Astrocyte (in vitro differentiated cells and primary cell): ENCODE data around the gene OSBPL5. TPM values are rescaled to one million over a fixed set of nuclear protein-coding genes. Genes with fewer than 3 reads are reported as not detected.

ENCODE experiments used
- DNase-seq: peaks from one replicate; pipeline ENCODE4 v3.0.0-alpha.2; 2010; ENCODE audit warnings: low read depth
- FAIRE-seq: peaks from 2 replicates; lab custom pipeline; 2011; peaks lifted over from hg19 to GRCh38; lab: Jason Lieb, UNC
- H2AFZ ChIP-seq: 2 replicates; pipeline ENCODE4 v1.6.0; 2012; ENCODE audit warnings: low read depth, low read length, inconsistent platforms
- H3K27ac ChIP-seq: 2 replicates; pipeline ENCODE4 v1.5.1; 2011; ENCODE audit warnings: low read depth, low read length, inconsistent platforms
- H3K27me3 ChIP-seq: 2 replicates; pipeline ENCODE4 v1.6.0; 2011; ENCODE audit warnings: low read length, inconsistent platforms; ENCODE audit not compliant: insufficient read depth
- H3K36me3 ChIP-seq: 2 replicates; pipeline ENCODE4 v1.5.1; 2011; ENCODE audit warnings: low read length, inconsistent platforms; ENCODE audit not compliant: insufficient read depth
- H3K4me1 ChIP-seq: 2 replicates; pipeline ENCODE4 v1.5.1; 2011; ENCODE audit warnings: low read length, inconsistent platforms; ENCODE audit not compliant: insufficient read depth
- H3K4me2 ChIP-seq: 2 replicates; pipeline ENCODE4 v1.6.0; 2012; ENCODE audit warnings: low read length, inconsistent platforms
- H3K4me3 ChIP-seq: 2 replicates; pipeline ENCODE4 v1.5.1; 2011; ENCODE audit warnings: low read depth, mild to moderate bottlenecking, low read length, inconsistent platforms; ENCODE audit not compliant: insufficient read depth
- H3K79me2 ChIP-seq: 2 replicates; pipeline ENCODE4 v1.6.0; 2012; ENCODE audit warnings: mild to moderate bottlenecking, low read length, inconsistent platforms; ENCODE audit not compliant: insufficient read depth
- H3K9ac ChIP-seq: 2 replicates; pipeline ENCODE4 v1.6.0; 2012; ENCODE audit warnings: mild to moderate bottlenecking, low read length, inconsistent platforms
- H3K9me3 ChIP-seq: 2 replicates; pipeline ENCODE4 v1.5.1; 2012; ENCODE audit warnings: low read depth, mild to moderate bottlenecking, low read length, inconsistent platforms; ENCODE audit not compliant: insufficient read depth
- H4K20me1 ChIP-seq: 2 replicates; pipeline ENCODE4 v1.6.0; 2012; ENCODE audit warnings: low read length, inconsistent platforms; ENCODE audit not compliant: insufficient read depth
- H3K27ac Mint-ChIP-seq: one replicate; pipeline ENCODE4 v1.8.0; 2021; ENCODE audit warnings: mild to moderate bottlenecking, mixed read lengths; ENCODE audit not compliant: unreplicated experiment
- H3K27me3 Mint-ChIP-seq: one replicate; pipeline ENCODE4 v1.8.0; 2021; ENCODE audit warnings: low read depth, mixed read lengths; ENCODE audit not compliant: unreplicated experiment
- H3K36me3 Mint-ChIP-seq: one replicate; pipeline ENCODE4 v1.8.0; 2021; ENCODE audit warnings: low read depth, mixed read lengths; ENCODE audit not compliant: unreplicated experiment
- H3K4me1 Mint-ChIP-seq: one replicate; pipeline ENCODE4 v1.8.0; 2021; ENCODE audit warnings: low read depth, mixed read lengths; ENCODE audit not compliant: unreplicated experiment
- H3K4me3 Mint-ChIP-seq: one replicate; pipeline ENCODE4 v1.8.0; 2021; ENCODE audit warnings: mild to moderate bottlenecking, moderate library complexity, mixed read lengths; ENCODE audit not compliant: unreplicated experiment
- H3K9me3 Mint-ChIP-seq: one replicate; pipeline ENCODE4 v1.8.0; 2021; ENCODE audit warnings: mild to moderate bottlenecking, mixed read lengths; ENCODE audit not compliant: unreplicated experiment
- CTCF ChIP-seq: IDR thresholded peaks from 2 replicates; pipeline ENCODE4 v1.5.1; 2011; ENCODE audit warnings: low read depth, mild to moderate bottlenecking, inconsistent platforms, low read length, moderate library complexity; ENCODE audit not compliant: insufficient read depth
- EZH2 ChIP-seq: IDR thresholded peaks from 2 replicates; pipeline ENCODE4 v1.6.1; 2012; ENCODE audit warnings: mild to moderate bottlenecking, low read length, inconsistent platforms; ENCODE audit not compliant: insufficient read depth
- total RNA-seq: library from RNA; stranded (reverse); gene quantifications from 2 replicates; pipeline ENCODE4 v1.2.1, GENCODE V29; 2021

OSBPL5 gene
- total RNA-seq, 1 donor from 2014 or later = 29.0 TPM

- TF ChIP-seq CTCF (no peak), EZH2 (no peak)
- no peak overlapping the region for H3K4me3 Mint-ChIP-seq
- no peaks in the 10 kb centered on the region for H3K9me3 ChIP-seq
- no peak overlapping the region for H3K4me2 ChIP-seq
- H3K27ac Mint-ChIP-seq = no peak overlapping the region
- H3K79me2 ChIP-seq = no peaks in the 10 kb centered on the region
- no peak overlapping the region for H3K4me3 ChIP-seq
- H2AFZ ChIP-seq = no peak overlapping the region
- no peaks in the 10 kb centered on the region for H3K27me3 ChIP-seq
- H3K9me3 Mint-ChIP-seq = no peaks in the 10 kb centered on the region
- H3K36me3 ChIP-seq = no peaks in the 10 kb centered on the region
- H3K9ac ChIP-seq = no peak overlapping the region
- H3K36me3 Mint-ChIP-seq = peaks cover 6% of the 10 kb centered on the region
- H3K4me1 ChIP-seq = peaks cover 13% of the 10 kb centered on the region
- H3K27ac ChIP-seq = no peak overlapping the region
- FAIRE-seq (no peak), DNase-seq (no peak)
- H3K4me1 Mint-ChIP-seq = no peaks in the 10 kb centered on the region
- H4K20me1 ChIP-seq = peaks cover 21% of the 10 kb centered on the region
- no peaks in the 10 kb centered on the region for H3K27me3 Mint-ChIP-seq
Measured at GRCh38 chr11:3122775-3123201, 42.3 kb downstream of the OSBPL5 start.

DNA sequence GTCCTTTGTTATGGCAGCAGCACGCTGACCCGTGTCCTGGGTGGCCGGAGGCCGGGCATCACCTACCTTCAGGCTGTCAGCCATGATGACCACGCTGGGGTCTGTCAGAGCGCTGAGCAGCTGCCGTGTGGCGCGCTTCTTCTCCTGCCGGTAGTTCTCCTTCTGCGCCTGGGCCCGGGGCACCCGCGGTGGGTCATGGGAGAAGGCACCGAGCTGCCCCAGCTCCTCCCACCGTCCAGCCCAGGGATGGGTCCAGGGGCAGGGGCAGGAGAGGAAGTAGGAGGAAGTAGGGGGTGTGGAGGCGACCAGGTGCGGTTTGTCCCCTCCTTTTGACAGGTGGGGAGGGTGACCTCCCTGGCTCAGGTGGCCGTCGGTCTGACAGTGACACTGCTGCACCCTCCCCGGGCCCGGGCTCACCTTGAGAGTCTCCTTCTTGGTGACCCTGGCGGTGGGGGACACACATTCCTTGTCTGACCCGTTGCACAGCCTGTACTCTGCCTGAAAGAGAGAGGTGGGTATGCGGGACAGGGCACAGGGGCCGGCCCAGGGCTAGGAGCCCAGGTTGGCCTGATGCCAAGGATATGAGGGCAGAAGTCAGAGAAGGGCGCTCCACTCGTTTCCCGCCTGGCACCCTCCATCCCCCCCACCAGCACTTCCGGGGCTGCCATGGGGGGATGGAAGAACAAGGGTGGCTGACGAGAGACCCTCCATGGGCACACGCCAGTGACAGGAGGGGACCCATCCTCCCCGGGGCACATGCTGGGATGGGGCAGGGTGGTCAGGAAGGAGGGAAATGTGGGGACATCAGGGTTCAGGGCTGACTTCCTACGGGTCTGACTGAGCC is 43.0 kb downstream of the OSBPL5 start:
- Histone ChIP-seq H3K4me3 (no peak overlapping the region), H3K4me1 (peaks cover 13% of the 10 kb centered on the region), H3K9me3 (no peaks in the 10 kb centered on the region), H2AFZ (no peak overlapping the region), H3K4me2 (no peak overlapping the region), H3K79me2 (no peaks in the 10 kb centered on the region), H3K36me3 (no peaks in the 10 kb centered on the region), H3K27ac (no peak overlapping the region), H3K9ac (no peak overlapping the region), H4K20me1 (peaks cover 21% of the 10 kb centered on the region), H3K27me3 (no peaks in the 10 kb centered on the region)
- peaks cover 3% of the 10 kb centered on the region for H3K9me3 Mint-ChIP-seq
- H3K4me3 Mint-ChIP-seq = no peak overlapping the region
- H3K27ac Mint-ChIP-seq = no peak overlapping the region
- no peaks in the 10 kb centered on the region for H3K27me3 Mint-ChIP-seq
- no peak for DNase-seq
- peaks cover 10% of the 10 kb centered on the region for H3K36me3 Mint-ChIP-seq
- H3K4me1 Mint-ChIP-seq = no peaks in the 10 kb centered on the region
- no peak for TF ChIP-seq CTCF
- TF ChIP-seq EZH2 = no peak
- FAIRE-seq = no peak

- peaks cover 3% of the 10 kb centered on the region for H3K9me3 Mint-ChIP-seq
- H3K9me3 ChIP-seq = no peaks in the 10 kb centered on the region
- peaks cover 14% of the 10 kb centered on the region for H3K36me3 Mint-ChIP-seq
- H3K4me1 Mint-ChIP-seq = no peaks in the 10 kb centered on the region
- H3K9ac ChIP-seq = no peak overlapping the region
- H3K27me3 ChIP-seq = no peaks in the 10 kb centered on the region
- peaks cover 21% of the 10 kb centered on the region for H4K20me1 ChIP-seq
- no peak overlapping the region for H3K4me3 Mint-ChIP-seq
- H3K27me3 Mint-ChIP-seq = no peaks in the 10 kb centered on the region
- TF ChIP-seq EZH2 (no peak), CTCF (no peak)
- FAIRE-seq (no peak), DNase-seq (no peak)
- no peaks in the 10 kb centered on the region for H3K79me2 ChIP-seq
- H3K36me3 ChIP-seq = no peaks in the 10 kb centered on the region
- H3K27ac ChIP-seq = no peak overlapping the region
- no peak overlapping the region for H2AFZ ChIP-seq
- H3K27ac Mint-ChIP-seq = no peak overlapping the region
- H3K4me3 ChIP-seq = no peak overlapping the region
- peaks cover 13% of the 10 kb centered on the region for H3K4me1 ChIP-seq
- H3K4me2 ChIP-seq = no peak overlapping the region
Measured at GRCh38 chr11:3121416-3121815, 43.7 kb downstream of the OSBPL5 start.
